Nephron progenitor cell (in vitro differentiated cells): Measurements from ENCODE around the gene NEO1.

Experiments
- DNase-seq: peaks from one replicate; pipeline ENCODE4 v3.0.0; 2021
- H3K27ac Mint-ChIP-seq: 2 replicates; pipeline ENCODE4 v1.8.0; 2021; ENCODE audit warnings: mild to moderate bottlenecking, moderate library complexity, mixed read lengths
- H3K27me3 Mint-ChIP-seq: 2 replicates; pipeline ENCODE4 v1.8.0; 2021; ENCODE audit warnings: mild to moderate bottlenecking, low read depth, mixed read lengths; ENCODE audit not compliant: poor library complexity
- H3K36me3 Mint-ChIP-seq: 2 replicates; pipeline ENCODE4 v1.8.0; 2021; ENCODE audit warnings: low read depth, mixed read lengths
- H3K4me1 Mint-ChIP-seq: 2 replicates; pipeline ENCODE4 v1.8.0; 2021; ENCODE audit warnings: mixed read lengths
- H3K4me3 Mint-ChIP-seq: 2 replicates; pipeline ENCODE4 v1.8.0; 2021; ENCODE audit warnings: mild to moderate bottlenecking, moderate library complexity, mixed read lengths
- H3K9me3 Mint-ChIP-seq: 2 replicates; pipeline ENCODE4 v1.8.0; 2021; ENCODE audit warnings: mild to moderate bottlenecking, moderate library complexity, mixed read lengths
- TF ChIP-seq, protein P1 (sequence below): fragments of 200-600 bp; sonication (generic); IDR thresholded peaks from 2 replicates; pipeline ENCODE4 v1.5.0; 2021; ENCODE audit warnings: antibody characterized with exemption

The NEO1 gene

DNA sequence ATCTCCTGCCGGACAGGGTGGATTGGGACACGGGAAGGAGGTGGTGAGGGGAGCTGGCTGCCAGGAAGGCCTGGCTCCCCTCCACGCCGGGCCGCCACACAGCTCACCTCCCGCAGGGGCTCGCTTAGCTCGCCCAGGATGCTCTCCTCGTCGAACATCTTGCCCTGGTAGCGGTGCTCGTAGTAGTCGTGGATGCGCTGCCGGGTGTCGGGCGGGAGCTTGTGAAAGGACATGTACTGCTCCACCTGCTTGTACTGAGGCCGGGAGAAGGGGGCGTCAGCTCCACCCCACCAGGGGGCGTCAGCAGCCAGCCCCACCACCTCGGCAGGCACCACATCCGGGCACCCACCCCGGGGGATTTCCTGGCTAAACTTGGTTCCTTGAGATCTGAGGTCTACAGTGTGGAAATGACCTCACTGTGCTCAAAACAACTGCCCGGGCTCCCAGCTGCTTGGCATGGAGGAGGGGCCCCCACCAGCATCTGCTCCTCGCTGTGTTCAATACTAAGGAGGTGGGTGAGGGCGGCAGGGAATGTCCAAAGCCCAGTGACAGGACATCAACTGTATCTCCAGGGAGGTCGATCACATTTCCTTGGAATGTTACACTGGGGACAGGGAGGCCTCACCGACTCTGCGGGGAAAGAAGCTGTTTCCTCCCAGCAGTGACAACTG is 273.1 kb downstream of the NEO1 start:
- no peaks in the 10 kb centered on the region for H3K36me3 Mint-ChIP-seq
- H3K27ac Mint-ChIP-seq, result no peak overlapping the region
- H3K9me3 Mint-ChIP-seq, result no peaks in the 10 kb centered on the region
- DNase-seq, result no peak
- H3K4me1 Mint-ChIP-seq, result peaks cover 29% of the 10 kb centered on the region
- H3K4me3 Mint-ChIP-seq, result no peak overlapping the region
- H3K27me3 Mint-ChIP-seq, result peaks cover 3% of the 10 kb centered on the region
- TF ChIP-seq, protein P1, sequence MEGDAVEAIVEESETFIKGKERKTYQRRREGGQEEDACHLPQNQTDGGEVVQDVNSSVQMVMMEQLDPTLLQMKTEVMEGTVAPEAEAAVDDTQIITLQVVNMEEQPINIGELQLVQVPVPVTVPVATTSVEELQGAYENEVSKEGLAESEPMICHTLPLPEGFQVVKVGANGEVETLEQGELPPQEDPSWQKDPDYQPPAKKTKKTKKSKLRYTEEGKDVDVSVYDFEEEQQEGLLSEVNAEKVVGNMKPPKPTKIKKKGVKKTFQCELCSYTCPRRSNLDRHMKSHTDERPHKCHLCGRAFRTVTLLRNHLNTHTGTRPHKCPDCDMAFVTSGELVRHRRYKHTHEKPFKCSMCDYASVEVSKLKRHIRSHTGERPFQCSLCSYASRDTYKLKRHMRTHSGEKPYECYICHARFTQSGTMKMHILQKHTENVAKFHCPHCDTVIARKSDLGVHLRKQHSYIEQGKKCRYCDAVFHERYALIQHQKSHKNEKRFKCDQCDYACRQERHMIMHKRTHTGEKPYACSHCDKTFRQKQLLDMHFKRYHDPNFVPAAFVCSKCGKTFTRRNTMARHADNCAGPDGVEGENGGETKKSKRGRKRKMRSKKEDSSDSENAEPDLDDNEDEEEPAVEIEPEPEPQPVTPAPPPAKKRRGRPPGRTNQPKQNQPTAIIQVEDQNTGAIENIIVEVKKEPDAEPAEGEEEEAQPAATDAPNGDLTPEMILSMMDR, result peak; percentile 14

DNA sequence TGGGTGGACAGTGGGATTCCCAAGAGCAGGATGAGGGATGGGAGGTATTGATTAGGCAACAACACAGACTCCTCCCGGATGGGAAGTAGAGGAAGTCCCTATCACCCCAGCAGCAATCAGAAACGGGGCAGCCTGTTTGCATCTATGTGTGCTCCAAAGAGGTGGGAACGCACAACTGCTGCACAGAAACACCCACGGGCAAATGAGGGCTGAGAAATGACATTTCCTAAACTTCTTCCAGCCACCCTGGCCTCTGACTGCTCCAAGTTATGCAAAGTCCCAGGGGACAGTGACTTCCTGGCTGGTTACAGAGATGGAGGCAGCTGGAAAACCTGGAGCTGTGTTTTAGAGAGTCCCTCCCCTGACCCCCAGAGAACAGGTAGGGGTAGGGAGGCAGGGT is 273.9 kb downstream of the NEO1 start:
- H3K27ac Mint-ChIP-seq, result no peak overlapping the region
- DNase-seq, result no peak
- TF ChIP-seq, protein P1, result no peak

DNA sequence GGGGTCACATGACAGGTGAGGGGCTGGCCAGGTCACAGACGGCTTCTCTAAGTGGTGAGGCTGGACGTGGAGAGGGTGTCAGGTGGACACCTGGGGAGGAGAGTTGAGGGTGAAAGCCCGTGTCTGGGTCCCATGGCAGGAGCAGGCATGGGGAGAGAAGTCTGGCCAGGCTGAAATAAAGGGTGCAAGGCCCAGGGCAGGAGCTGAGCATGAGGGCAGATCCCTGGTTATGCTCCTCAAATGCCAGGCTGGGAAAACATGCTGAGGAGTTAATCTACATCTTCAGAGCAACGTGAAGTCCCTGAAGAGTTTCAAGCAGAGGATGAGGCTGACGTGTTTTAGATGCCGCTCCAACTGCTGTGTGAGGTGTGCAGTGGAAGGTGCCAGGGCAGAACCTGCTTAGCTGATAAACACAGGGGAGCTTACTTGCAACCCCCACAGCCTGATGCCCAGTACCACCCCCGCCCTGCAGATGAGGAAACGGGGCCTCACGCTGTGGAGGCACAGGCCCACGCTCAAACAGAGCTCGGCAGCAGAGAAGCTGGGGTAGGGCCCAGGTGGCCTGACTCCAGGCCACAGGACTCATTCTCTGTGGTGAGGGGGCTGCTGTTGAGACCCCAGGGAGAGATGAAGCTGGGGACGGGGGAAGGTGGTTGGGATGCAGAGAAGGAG is 276.0 kb downstream of the NEO1 start:
- H3K36me3 Mint-ChIP-seq, result no peaks in the 10 kb centered on the region
- H3K4me3 Mint-ChIP-seq, result no peak overlapping the region
- peaks cover 31% of the 10 kb centered on the region for H3K4me1 Mint-ChIP-seq
- TF ChIP-seq, protein P1, result no peak
- H3K27ac Mint-ChIP-seq, result peak overlapping the region; percentile 37
- DNase-seq, result no peak
- H3K9me3 Mint-ChIP-seq, result no peaks in the 10 kb centered on the region
- peaks cover 3% of the 10 kb centered on the region for H3K27me3 Mint-ChIP-seq

More for the DNA sequence above, 273.9 kb downstream of the NEO1 start:
- Mint-ChIP-seq H3K9me3 (no peaks in the 10 kb centered on the region), H3K4me1 (peaks cover 31% of the 10 kb centered on the region), H3K27me3 (peaks cover 3% of the 10 kb centered on the region), H3K4me3 (no peak overlapping the region), H3K36me3 (no peaks in the 10 kb centered on the region)

DNA sequence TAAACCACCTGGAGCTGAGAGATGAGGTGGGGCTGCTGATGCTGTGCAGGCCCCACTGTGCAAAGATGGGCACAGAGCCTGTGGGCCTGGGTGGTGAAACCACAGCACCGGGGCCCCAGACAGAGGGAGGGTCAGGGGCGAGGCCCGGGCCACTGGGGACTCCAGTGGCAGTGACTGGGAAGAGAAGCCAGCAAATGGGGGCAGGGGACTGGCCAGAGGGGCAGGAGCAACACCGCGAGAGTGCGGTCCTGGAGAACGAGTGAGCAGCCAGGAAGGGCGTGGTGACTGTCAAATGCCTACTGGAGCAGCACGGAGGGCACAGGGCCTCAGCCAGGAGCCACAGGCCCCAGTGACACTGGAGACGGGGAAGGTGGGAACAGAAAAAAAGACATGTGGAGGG is 276.7 kb downstream of the NEO1 start:
- peaks cover 31% of the 10 kb centered on the region for H3K4me1 Mint-ChIP-seq

DNA sequence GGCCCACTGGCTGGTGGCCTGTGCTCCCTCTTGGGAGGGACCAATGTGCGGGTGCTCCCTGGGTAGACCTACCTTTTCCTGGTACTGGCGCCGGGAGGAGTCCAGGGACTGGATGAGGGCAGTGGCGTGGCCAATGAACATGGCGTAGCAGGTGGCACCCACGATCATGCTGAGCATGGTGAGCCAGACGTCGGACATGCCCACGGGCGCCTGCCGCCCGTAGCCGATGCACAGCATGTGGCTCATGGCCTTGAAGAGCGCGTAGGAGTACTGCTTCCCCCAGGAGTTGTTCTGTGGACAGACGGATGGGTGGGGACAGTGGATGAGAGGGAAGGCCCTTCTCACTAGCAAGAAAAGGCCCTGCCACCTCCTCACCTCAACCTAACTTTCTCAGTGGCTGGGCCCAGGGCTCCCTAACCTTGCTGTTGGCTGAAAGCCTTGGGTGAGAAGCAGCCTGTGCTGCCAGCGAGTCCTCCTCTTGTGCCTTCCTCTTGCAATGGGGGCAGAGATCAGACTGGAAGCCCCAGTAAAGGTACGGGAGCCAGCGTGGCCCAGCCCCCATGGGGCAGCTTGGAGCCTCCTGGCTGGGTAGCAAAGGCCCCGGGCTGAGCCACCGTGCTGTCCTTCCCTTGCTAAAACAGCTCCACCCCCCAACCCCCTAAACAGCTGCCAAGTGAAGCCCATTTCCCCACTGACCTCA is 277.4 kb downstream of the NEO1 start:
- H3K9me3 Mint-ChIP-seq, result no peaks in the 10 kb centered on the region
- no peaks in the 10 kb centered on the region for H3K36me3 Mint-ChIP-seq
- no peak overlapping the region for H3K4me3 Mint-ChIP-seq
- H3K4me1 Mint-ChIP-seq, result peaks cover 31% of the 10 kb centered on the region
- peaks cover 3% of the 10 kb centered on the region for H3K27me3 Mint-ChIP-seq
- no peak overlapping the region for H3K27ac Mint-ChIP-seq
- no peak for DNase-seq
- TF ChIP-seq, protein P1, result no peak

More for the DNA sequence above, 276.7 kb downstream of the NEO1 start:
- no peaks in the 10 kb centered on the region for H3K36me3 Mint-ChIP-seq
- TF ChIP-seq, protein P1, result no peak
- no peak overlapping the region for H3K4me3 Mint-ChIP-seq
- no peak overlapping the region for H3K27ac Mint-ChIP-seq
- DNase-seq, result no peak
- peaks cover 3% of the 10 kb centered on the region for H3K27me3 Mint-ChIP-seq
- H3K9me3 Mint-ChIP-seq, result no peaks in the 10 kb centered on the region
